Anterior cingulate cortex (tissue), 58 donors: ENCODE data around the gene ALAD.
A peak's percentile ranks its signal among the peaks of the same experiment; 100 is the strongest.
"Not testable (repeated sequence)": the region's sequence is repeated elsewhere in the genome, so short reads cannot be mapped to it uniquely, and the experiment has no call there.

Experiments
- DNase-seq, 58 donors: peaks; one replicate each; lab custom pipeline; 2025; lab: John Stamatoyannopoulos, UW

ALAD gene

GRCh38 chr9:113375057-113376023, 25.7 kb downstream of the ALAD start:
- no peak for DNase-seq

- no peak for DNase-seq
These were observed 27.2 kb downstream of the ALAD start for GRCh38 chr9:113373676-113374392.

GRCh38 chr9:113373256-113373655, 27.8 kb downstream of the ALAD start:
- no peak for DNase-seq

GRCh38 chr9:113372059-113372458, 29.0 kb downstream of the ALAD start:
- peak in 2 of 58 donors; percentile 7 to 11 for DNase-seq

- DNase-seq = no peak
These were observed 30.2 kb downstream of the ALAD start for GRCh38 chr9:113370806-113371325.

- no peak for DNase-seq
These were observed 31.3 kb downstream of the ALAD start for GRCh38 chr9:113369855-113370140.

- no peak for DNase-seq
These were observed 31.9 kb downstream of the ALAD start for GRCh38 chr9:113368982-113369854.

- no peak for DNase-seq
These were observed 32.6 kb downstream of the ALAD start for GRCh38 chr9:113368348-113368981.

GRCh38 chr9:113365652-113366051, 35.4 kb downstream of the ALAD start:
- not testable (repeated sequence) for DNase-seq

GRCh38 chr9:113364951-113365350, 36.1 kb downstream of the ALAD start:
- no peak for DNase-seq

- DNase-seq = no peak
These were observed 37.7 kb downstream of the ALAD start for GRCh38 chr9:113363336-113363735.

- peak in 14 of 58 donors; percentile 4 to 44 (median 15) for DNase-seq
These were observed 39.6 kb downstream of the ALAD start for GRCh38 chr9:113361304-113362018.

- DNase-seq = no peak
These were observed 40.7 kb downstream of the ALAD start for GRCh38 chr9:113360242-113360842.

- no peak for DNase-seq
These were observed 41.7 kb downstream of the ALAD start for GRCh38 chr9:113359385-113359784.

GRCh38 chr9:113356686-113357292, 44.3 kb downstream of the ALAD start:
- DNase-seq = peak in 1 of 58 donors; percentile 32

- no peak for DNase-seq
These were observed 46.0 kb downstream of the ALAD start for GRCh38 chr9:113355040-113355596.

- DNase-seq = no peak
These were observed 48.7 kb downstream of the ALAD start for GRCh38 chr9:113352411-113352810.

- DNase-seq = no peak
These were observed 49.1 kb downstream of the ALAD start for GRCh38 chr9:113352006-113352405.
